HG03097 (cell line): ENCODE data around the gene FPGS.
"Not testable (repeated sequence)": the region's sequence is repeated elsewhere in the genome, so short reads cannot be mapped to it uniquely, and the experiment has no call there.

Source experiments
- ATAC-seq: cut with Tn5 transposase; IDR thresholded peaks from one replicate; pipeline ENCODE4 v1.9.1; 2021; ENCODE audit not compliant: unreplicated experiment, low FRiP score

Gene FPGS

GRCh38 chr9:127835991-127836516 lies 33.4 kb downstream of the FPGS start:
- ATAC-seq, result no peak

GRCh38 chr9:127836561-127836960 lies 33.9 kb downstream of the FPGS start:
- not testable (repeated sequence) for ATAC-seq

- ATAC-seq, result no peak
Observed at GRCh38 chr9:127837346-127837745, 34.7 kb downstream of the FPGS start.

- no peak for ATAC-seq
Observed at GRCh38 chr9:127838375-127839078, 35.8 kb downstream of the FPGS start.

- ATAC-seq, result no peak
Observed at GRCh38 chr9:127841087-127841835, 38.6 kb downstream of the FPGS start.

GRCh38 chr9:127844821-127845359 lies 42.2 kb downstream of the FPGS start:
- no peak for ATAC-seq

- ATAC-seq, result not testable (repeated sequence)
Observed at GRCh38 chr9:127845619-127846018, 42.9 kb downstream of the FPGS start.

GRCh38 chr9:127846443-127847177 lies 43.9 kb downstream of the FPGS start:
- ATAC-seq, result no peak

- ATAC-seq, result no peak
Observed at GRCh38 chr9:127847178-127847510, 44.5 kb downstream of the FPGS start.

GRCh38 chr9:127847833-127848755 lies 45.4 kb downstream of the FPGS start:
- ATAC-seq, result no peak

GRCh38 chr9:127848756-127849504 lies 46.2 kb downstream of the FPGS start:
- no peak for ATAC-seq

GRCh38 chr9:127850286-127850830 lies 47.7 kb downstream of the FPGS start:
- no peak for ATAC-seq

- ATAC-seq, result no peak
Observed at GRCh38 chr9:127852829-127853228, 50.1 kb downstream of the FPGS start.

GRCh38 chr9:127853312-127854183 lies 50.9 kb downstream of the FPGS start:
- no peak for ATAC-seq

- no peak for ATAC-seq
Observed at GRCh38 chr9:127854184-127854806, 51.6 kb downstream of the FPGS start, which contains the start of gene ENG. ENG (minus strand) TSS chr9:127854658; CDS start chr9:127854355, 303 bp downstream.

- no peak for ATAC-seq
Observed at GRCh38 chr9:127854960-127855359, 52.3 kb downstream of the FPGS start.

- no peak for ATAC-seq
Observed at GRCh38 chr9:127855522-127855921, 52.8 kb downstream of the FPGS start.
